ENCODE results near the gene TNKS1BP1.
"Not testable (repeated sequence)": the region's sequence is repeated elsewhere in the genome, so short reads cannot be mapped to it uniquely, and the experiment has no call there.

GRCh38 chr11:57296205-57296604, 28.5 kb downstream of the TNKS1BP1 start:
- TF ChIP-seq CBX8 (IDR thresholded peaks at IDR 0.05); MAX (IDR thresholded peaks at IDR 0.05); POLR2A (IDR thresholded peaks at IDR 0.05; ENCODE audit: low read length); SMC3 (IDR thresholded peaks at IDR 0.05); RNF2 (IDR thresholded peaks at IDR 0.05; ENCODE audit: borderline replicate concordance, low read depth); PBX3 (IDR thresholded peaks at IDR 0.05); KDM5A (IDR thresholded peaks at IDR 0.05); CTCF (IDR thresholded peaks at IDR 0.05); ZSCAN20 (CRISPR knock-in tag; IDR thresholded peaks at IDR 0.05): not testable (repeated sequence)

Data from A549 (cell line).